HepG2 (cell line): ENCODE measurements around the gene HDAC4. TPM values are rescaled to one million over a fixed set of nuclear protein-coding genes. Genes with fewer than 3 reads are reported as not detected.

Experiments
- ATAC-seq: fragments of 200-7000 bp; cut with Tn5 transposase; 3 replicates; pipeline ENCODE4 v1.9.1; 2020; ENCODE audit warnings: mild to moderate bottlenecking, moderate library complexity
- BruUV-seq: library from RNA; stranded (reverse); fragments of 400-500 nt; replicated peaks from 2 replicates; lab custom pipeline; 2021; lab: Mats Ljungman, UMichigan
- CTCF ChIA-PET: fragments of 300-600 bp; formaldehyde crosslinking; extraction: SDS; loops from one replicate; lab custom pipeline; 2021; ENCODE audit warnings: low total read pairs, inconsistent platforms, low intra/inter-chr PET ratio; lab: Yijun Ruan, JAX
- POLR2A ChIA-PET: fragments of 350-600 bp; sonication (Branson Sonifier 250); formaldehyde crosslinking; loops from one replicate; lab custom pipeline; 2020; ENCODE audit warnings: antibody characterized with exemption, inconsistent platforms; lab: Yijun Ruan, JAX
- DNase-seq: peaks from one replicate; pipeline ENCODE4 v3.0.0-alpha.2; 2015; ENCODE audit warnings: low spot score
- FAIRE-seq: peaks from 3 replicates; lab custom pipeline; 2011; peaks lifted over from hg19 to GRCh38; lab: Jason Lieb, UNC
- H2AFZ ChIP-seq: one replicate; pipeline ENCODE4 v1.6.1; 2011; ENCODE audit warnings: low read length, inconsistent platforms
- H3K27ac ChIP-seq: fragments of 300-600 bp; 3 replicates; pipeline ENCODE4 v1.8.0; 2011; ENCODE audit warnings: mixed run types, mild to moderate bottlenecking, mixed read lengths, low read length, inconsistent platforms; ENCODE audit not compliant: insufficient read depth; ENCODE audit errors: extremely low read length
- H3K27me3 ChIP-seq, 2 experiments: fragments of 200-600 bp in 1 of 2; 2 replicates in 1 of 2; 3 replicates in 1 of 2; pipeline versions ENCODE4 v1.6.0 to v1.8.0; 2011; ENCODE audit warnings: low read length in 2 of 2, mild to moderate bottlenecking in 2 of 2, moderate library complexity in 2 of 2, inconsistent platforms in 1 of 2; ENCODE audit not compliant: insufficient read depth in 2 of 2, control insufficient read depth in 1 of 2
- H3K36me3 ChIP-seq, 2 experiments: fragments of 200-600 bp in 1 of 2; replicated peaks in 1 of 2; 2 replicates in 1 of 2; 3 replicates in 1 of 2; pipeline versions ENCODE4 v1.5.1 to v1.8.0; 2011; ENCODE audit warnings: low read length in 2 of 2, inconsistent platforms in 1 of 2; ENCODE audit not compliant: insufficient read depth in 2 of 2, control insufficient read depth in 1 of 2
- H3K4me1 ChIP-seq: 2 replicates; pipeline ENCODE4 v1.5.1; 2012; ENCODE audit warnings: low read length, inconsistent platforms; ENCODE audit not compliant: insufficient read depth
- H3K4me2 ChIP-seq: 2 replicates; pipeline ENCODE4 v1.6.0; 2011; ENCODE audit warnings: low read depth, low read length, inconsistent platforms
- H3K4me3 ChIP-seq, 3 experiments: fragments of 200-600 bp in 1 of 3; sonication (generic), shearing (Covaris generic) in 1 of 3; replicated peaks in 1 of 3; 2 replicates each; pipeline ENCODE4 v1.5.1; 2011 to 2016; ENCODE audit warnings: low read length in 3 of 3, inconsistent platforms in 2 of 3, low read depth in 2 of 3, mild to moderate bottlenecking in 2 of 3, control low read depth in 1 of 3, mixed read lengths in 1 of 3; ENCODE audit not compliant: insufficient read depth in 1 of 3
- H3K79me2 ChIP-seq: one replicate; pipeline ENCODE4 v1.6.1; 2011; ENCODE audit warnings: low read length, inconsistent platforms; ENCODE audit not compliant: insufficient read depth
- H3K9ac ChIP-seq: 2 replicates; pipeline ENCODE4 v1.6.0; 2011; ENCODE audit warnings: mild to moderate bottlenecking, low read depth, low read length, inconsistent platforms; ENCODE audit not compliant: insufficient read depth
- H3K9me3 ChIP-seq: 2 replicates; pipeline ENCODE4 v1.5.1; 2012; ENCODE audit warnings: mild to moderate bottlenecking, low read length
- H4K20me1 ChIP-seq: 2 replicates; pipeline ENCODE4 v1.6.0; 2011; ENCODE audit warnings: inconsistent platforms, mild to moderate bottlenecking, low read length, moderate library complexity; ENCODE audit not compliant: insufficient read depth
- DZIP1 ChIP-seq: sonication (generic); formaldehyde crosslinking; IDR thresholded peaks from 2 replicates; pipeline ENCODE4 v1.5.0; 2020; ENCODE audit warnings: mild to moderate bottlenecking, missing genetic modification reagents
- IRX3 ChIP-seq: sonication (generic); formaldehyde crosslinking; IDR thresholded peaks from 2 replicates; pipeline ENCODE4 v1.8.1; 2023; ENCODE audit warnings: mild to moderate bottlenecking, low read depth, missing genetic modification reagents, borderline replicate concordance
- LBX2 ChIP-seq: sonication (generic); formaldehyde crosslinking; IDR thresholded peaks from 2 replicates; pipeline ENCODE4 v1.5.0; 2020; ENCODE audit warnings: missing genetic modification reagents, mild to moderate bottlenecking, borderline replicate concordance
- MED8 ChIP-seq: sonication (generic); formaldehyde crosslinking; IDR thresholded peaks from 2 replicates; pipeline ENCODE4 v1.8.1; 2023; ENCODE audit warnings: mild to moderate bottlenecking, missing genetic modification reagents; ENCODE audit not compliant: insufficient replicate concordance
- RORA ChIP-seq: sonication (generic); formaldehyde crosslinking; IDR thresholded peaks from 2 replicates; pipeline ENCODE4 v1.5.0; 2020; ENCODE audit warnings: mild to moderate bottlenecking, missing genetic modification reagents, moderate library complexity
- SRSF1 ChIP-seq: fragments of 200-400 bp; formaldehyde crosslinking; optimal IDR thresholded peaks from 2 replicates; pipeline ENCODE3; 2017; ENCODE audit warnings: mild to moderate bottlenecking, low read depth, low read length, moderate library complexity
- ZBTB26 ChIP-seq: IDR thresholded peaks from 2 replicates; pipeline ENCODE4 v1.6.1; 2016; ENCODE audit warnings: missing compliant biosample characterization, missing genetic modification reagents, borderline replicate concordance
- ZNF720 ChIP-seq: sonication (generic); formaldehyde crosslinking; IDR thresholded peaks from 2 replicates; pipeline ENCODE4 v1.4.0; 2020; ENCODE audit warnings: missing genetic modification reagents
- WGBS: methylation state at CpG from one replicate; pipeline ENCODE4 v1.1.6; 2017; ENCODE audit warnings: low lambda C conversion rate; 5-methylcytosine and 5-hydroxymethylcytosine counted together
- in situ Hi-C: cut with HindIII; loops from 2 replicates; pipeline ENCODE4 v1.10.0; 2017; ENCODE audit warnings: low pct_unique_long_range_greater_than_20kb; ENCODE audit not compliant: extremely low pct_ligation_motif_present
- intact Hi-C: fragments of 100-400 bp; cut with micrococcal nuclease; formaldehyde crosslinking; loops from one replicate; pipeline ENCODE4 v1.10.0; 2022; ENCODE audit not compliant: unreplicated experiment
- polyA plus RNA-seq, 8 experiments: library from polyadenylated mRNA; depleted of rRNA in 3 of 8; stranded (reverse) in 7 of 8; unstranded in 1 of 8; fragments of >200 nt; fragmentation: Illumina TruSeq in 4 of 8; extraction: Trizol in 4 of 8; gene quantifications; 2 replicates each; pipeline versions ENCODE4 v1.2.1 to v1.2.3, GENCODE V29; 2011 to 2016; ENCODE audit warnings: low read depth in 4 of 8, missing spikeins in 1 of 8, mixed read lengths in 1 of 8; ENCODE audit not compliant: insufficient read depth in 1 of 8
- total RNA-seq, 5 experiments: library from RNA; depleted of rRNA; stranded (reverse); fragments of >200 nt; fragmentation: Illumina TruSeq; extraction: Trizol; gene quantifications; 2 replicates each; pipeline ENCODE4 v1.2.3, GENCODE V29; 2016; ENCODE audit warnings: low read depth in 1 of 5

HDAC4 gene
- total and polyA plus RNA-seq, 2 of the 13 experiments (the other 11 are each of a cell fraction or from before 2014, with no cell fraction given), result 10.1 to 11.5 TPM

GRCh38 chr2:239065962-239066361 is 334.9 kb downstream of the HDAC4 start:
- H4K20me1 ChIP-seq, result no peaks in the 10 kb centered on the region; the same call in 1 of the 2 replicates
- 99% methylated on average over 11 of the region's 11 CpGs for WGBS
- H3K36me3 ChIP-seq, result peaks cover 2 to 29% of the 10 kb centered on the region in 2 experiments; a peak in 4 of 5 replicates
- ATAC-seq (no peak; the same call in 2 of the 3 replicates), FAIRE-seq (no peak), DNase-seq (no peak)
- no TSS peak for BruUV-seq
- ChIA-PET POLR2A (no interaction called here), CTCF (no interaction called here)
- no peaks in the 10 kb centered on the region for H3K79me2 ChIP-seq
- no peak overlapping the region for H3K27ac ChIP-seq
- no peaks in the 10 kb centered on the region for H3K4me1 ChIP-seq
- H3K9me3 ChIP-seq, result no peaks in the 10 kb centered on the region
- no peak overlapping the region for H3K9ac ChIP-seq
- H3K4me3 ChIP-seq, result no peak overlapping the region
- H2AFZ ChIP-seq, result no peak overlapping the region
- TF ChIP-seq ZBTB26, result no peak
- no peak for TF ChIP-seq MED8 (CRISPR knock-in tag)
- no peak for TF ChIP-seq SRSF1
- TF ChIP-seq RORA (CRISPR knock-in tag), result no peak
- intact Hi-C loops, result no loop called here
- H3K27me3 ChIP-seq, result no peaks in the 10 kb centered on the region
- no peak overlapping the region for H3K4me2 ChIP-seq
- in situ Hi-C loops, result no loop called here

GRCh38 chr2:239065537-239065936 is 335.3 kb downstream of the HDAC4 start:
- DNase-seq, result no peak
- POLR2A ChIA-PET, result no interaction called here
- TF ChIP-seq LBX2 (CRISPR knock-in tag) (no peak), ZNF720 (CRISPR knock-in tag) (no peak), IRX3 (CRISPR knock-in tag) (no peak), DZIP1 (CRISPR knock-in tag) (no peak)

More at GRCh38 chr2:239065537-239065936, 335.3 kb downstream of the HDAC4 start:
- H3K4me3 ChIP-seq, result no peak overlapping the region
- FAIRE-seq (no peak), ATAC-seq (no peak)
- in situ Hi-C loops (no loop called here), intact Hi-C loops (no loop called here)
- WGBS, result 96% methylated on average over 11 of the region's 11 CpGs
- no TSS peak for BruUV-seq
- no peaks in the 10 kb centered on the region for H3K27me3 ChIP-seq
- H3K9ac ChIP-seq, result no peak overlapping the region
- H3K36me3 ChIP-seq, result peaks cover 2 to 29% of the 10 kb centered on the region in 2 experiments; a peak in 4 of 5 replicates
- H3K4me2 ChIP-seq, result no peak overlapping the region
- CTCF ChIA-PET, result no interaction called here
- no peaks in the 10 kb centered on the region for H3K4me1 ChIP-seq
- H2AFZ ChIP-seq, result no peak overlapping the region
- no peaks in the 10 kb centered on the region for H3K9me3 ChIP-seq
- H3K79me2 ChIP-seq, result no peaks in the 10 kb centered on the region
- no peaks in the 10 kb centered on the region; the same call in 1 of the 2 replicates for H4K20me1 ChIP-seq
- no peak overlapping the region for H3K27ac ChIP-seq
